Daoy (cell line): ENCODE data around the gene MAP3K12. TPM values are rescaled to one million over a fixed set of nuclear protein-coding genes. Genes with fewer than 3 reads are reported as not detected.
A peak's percentile ranks its signal among the peaks of the same experiment; 100 is the strongest.
"Not testable (repeated sequence)": the region's sequence is repeated elsewhere in the genome, so short reads cannot be mapped to it uniquely, and the experiment has no call there.

Experiments
- DNase-seq: peaks from one replicate; pipeline ENCODE4 v3.0.0-alpha.2; 2015; ENCODE audit warnings: low read depth
- total RNA-seq: library from RNA; depleted of rRNA; stranded (reverse); fragments of >200 nt; shearing (Covaris generic); gene quantifications from 2 replicates; pipeline ENCODE4 v1.2.3, GENCODE V29; 2014; rRNA removed

MAP3K12 gene
- total RNA-seq, 1 experiment from 2014 or later: 5.7 TPM

- peak; percentile 99 for DNase-seq
Observed at GRCh38 chr12:53441040-53441833, 58.0 kb downstream of the MAP3K12 start, which contains the start of gene PRR13. TSS of gene PRR13 (plus strand) at chr12:53441734. CDS start at chr12:53442715, 981 bp downstream.

- not testable (repeated sequence) for DNase-seq
Observed at GRCh38 chr12:53439582-53439981, 59.7 kb downstream of the MAP3K12 start.

- not testable (repeated sequence) for DNase-seq
Observed at GRCh38 chr12:53435326-53435725, 63.9 kb downstream of the MAP3K12 start.

DNA sequence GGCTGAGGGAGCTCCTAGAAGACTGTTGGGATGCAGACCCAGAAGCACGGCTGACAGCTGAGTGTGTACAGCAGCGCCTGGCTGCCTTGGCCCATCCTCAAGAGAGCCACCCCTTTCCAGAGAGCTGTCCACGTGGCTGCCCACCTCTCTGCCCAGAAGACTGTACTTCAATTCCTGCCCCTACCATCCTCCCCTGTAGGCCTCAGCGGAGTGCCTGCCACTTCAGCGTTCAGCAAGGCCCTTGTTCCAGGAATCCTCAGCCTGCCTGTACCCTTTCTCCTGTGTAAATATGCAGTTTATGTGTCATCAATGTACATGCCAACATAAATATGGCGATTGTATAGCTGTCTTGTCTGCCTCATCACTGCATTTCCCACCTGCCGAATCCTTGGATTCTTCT lies 68.1 kb downstream of the MAP3K12 start:
- DNase-seq: no peak

DNA sequence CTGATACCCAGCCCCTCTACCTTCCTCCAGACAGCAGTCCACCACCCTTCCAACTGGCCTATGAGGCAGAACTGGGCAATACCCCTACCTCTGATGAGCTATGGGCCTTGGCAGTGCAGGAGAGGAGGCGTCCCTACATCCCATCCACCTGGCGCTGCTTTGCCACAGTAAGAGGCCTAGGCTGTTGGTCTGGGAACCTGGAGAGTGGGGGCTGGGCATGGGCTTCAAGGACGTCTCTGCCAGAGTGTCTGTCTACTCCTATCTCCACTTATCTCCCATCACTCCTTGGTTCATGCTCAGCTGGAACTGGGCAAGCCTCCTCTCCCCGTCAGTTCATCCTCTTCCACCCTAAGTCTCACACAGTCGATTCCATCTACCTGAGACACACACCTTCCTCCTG lies 69.1 kb downstream of the MAP3K12 start:
- no peak for DNase-seq

Other genes with a start within 250 kb of the MAP3K12 start
- 29.0 and 31.6 TPM in 2 replicates for gene ESPL1, start 231.2 kb downstream of the MAP3K12 start, total RNA-seq
- gene PFDN5, start 203.9 kb downstream of the MAP3K12 start, total RNA-seq: 480 and 590 TPM in 2 replicates
- 86.6 and 89.2 TPM in 2 replicates for gene MYG1, start 199.8 kb downstream of the MAP3K12 start, total RNA-seq
- gene AAAS, start 177.8 kb downstream of the MAP3K12 start, total RNA-seq: 106 and 116 TPM in 2 replicates
- gene SP7, start 163.1 kb downstream of the MAP3K12 start, total RNA-seq: not detected in 2 replicates
- gene SP1, start 119.3 kb downstream of the MAP3K12 start, total RNA-seq: 18.3 and 21.8 TPM in 2 replicates
- gene AMHR2, start 75.6 kb downstream of the MAP3K12 start, total RNA-seq: not detected in 2 replicates
- 60.9 and 85.2 TPM in 2 replicates for gene PRR13, start 57.7 kb downstream of the MAP3K12 start, total RNA-seq
- gene PCBP2, start 47.4 kb downstream of the MAP3K12 start, total RNA-seq: 120 and 148 TPM in 2 replicates
- gene TARBP2, start 1.8 kb upstream of the MAP3K12 start, total RNA-seq: 58.1 and 75.8 TPM in 2 replicates
- not detected in 2 replicates for gene NPFF, start 8.0 kb upstream of the MAP3K12 start, total RNA-seq
- 4.1 and 7.7 TPM in 2 replicates for gene ATF7, start 126.9 kb upstream of the MAP3K12 start, total RNA-seq
- 351 and 471 TPM in 2 replicates for gene ATP5MC2, start 176.6 kb upstream of the MAP3K12 start, total RNA-seq
- 15.1 and 21.4 TPM in 2 replicates for gene CALCOCO1, start 228.0 kb upstream of the MAP3K12 start, total RNA-seq